NT2/D1 (cell line): Measurements from ENCODE around the gene IQSEC1.

Experiments used
- SUZ12 ChIP-seq: IDR thresholded peaks from 2 replicates; pipeline ENCODE4 v1.6.1; 2011; ENCODE audit not compliant: insufficient read length, insufficient read depth; ENCODE audit errors: extremely low read depth
- YY1 ChIP-seq: IDR thresholded peaks from 2 replicates; pipeline ENCODE4 v1.6.1; 2011; ENCODE audit not compliant: insufficient read length, insufficient read depth
- ZNF274 ChIP-seq: IDR thresholded peaks from 2 replicates; pipeline ENCODE4 v1.6.1; 2011; ENCODE audit warnings: mild to moderate bottlenecking, low read depth, low read length

- no peak for TF ChIP-seq ZNF274
- TF ChIP-seq SUZ12: no peak
- TF ChIP-seq YY1: no peak
Observed at GRCh38 chr3:13030684-13031083, 42.5 kb downstream of the IQSEC1 start.
